Right renal pelvis (tissue), 4 donors: ENCODE measurements around the gene TTLL3. TPM values are rescaled to one million over a fixed set of nuclear protein-coding genes. Genes with fewer than 3 reads are reported as not detected.
"Not testable (repeated sequence)": the region's sequence is repeated elsewhere in the genome, so short reads cannot be mapped to it uniquely, and the experiment has no call there.

Source experiments
- DNase-seq, 4 donors: peaks; one replicate each; pipeline ENCODE4 v3.0.0-alpha.2; 2013; ENCODE audit warnings: low read depth in 4 of 4, low spot score in 3 of 4, missing footprints in 1 of 4
- polyA plus RNA-seq, 4 donors: library from polyadenylated mRNA; unstranded; fragments of 120-200 nt; gene quantifications; one replicate each; pipeline ENCODE4 v1.2.1, GENCODE V29; 2013; ENCODE audit not compliant: insufficient read length in 4 of 4

Gene TTLL3
- polyA plus RNA-seq, 4 donors, result 38.6 to 60.3 (median 43.0) TPM

DNA sequence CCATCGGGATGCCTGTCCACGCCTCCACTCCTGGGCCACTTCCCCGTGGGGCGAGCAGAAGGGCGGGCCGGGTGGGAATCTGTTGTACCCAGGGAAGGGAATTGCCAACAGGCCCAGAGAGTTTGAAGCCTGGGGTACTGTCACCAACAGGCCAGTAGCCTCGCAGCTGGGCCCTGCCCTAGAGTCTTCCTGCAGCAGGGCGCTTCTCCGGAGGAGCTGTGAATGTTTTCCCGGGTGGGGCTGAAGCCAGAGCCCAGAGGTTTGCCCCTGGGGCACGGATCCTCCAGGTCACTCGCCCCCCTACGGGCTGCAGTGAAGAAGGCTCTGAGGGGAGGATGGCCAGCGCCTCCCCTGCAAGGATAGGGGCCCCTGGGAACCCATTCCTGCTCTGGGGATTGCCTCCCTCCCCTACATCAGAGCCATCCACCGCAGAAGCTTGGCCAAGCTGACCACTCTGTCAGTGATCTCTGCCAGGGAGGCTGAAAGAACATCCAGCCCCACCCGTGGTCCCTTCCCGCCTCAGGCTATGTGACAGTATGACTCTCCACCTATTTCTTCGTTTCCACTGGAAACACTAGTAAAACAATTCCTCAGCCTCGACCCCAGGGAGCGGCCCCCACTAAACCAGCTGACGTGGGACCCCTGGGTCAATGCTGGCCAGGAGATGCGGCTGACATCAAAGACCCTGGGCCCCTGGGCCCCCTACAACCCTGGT lies 53.2 kb downstream of the TTLL3 start:
- no peak for DNase-seq

DNA sequence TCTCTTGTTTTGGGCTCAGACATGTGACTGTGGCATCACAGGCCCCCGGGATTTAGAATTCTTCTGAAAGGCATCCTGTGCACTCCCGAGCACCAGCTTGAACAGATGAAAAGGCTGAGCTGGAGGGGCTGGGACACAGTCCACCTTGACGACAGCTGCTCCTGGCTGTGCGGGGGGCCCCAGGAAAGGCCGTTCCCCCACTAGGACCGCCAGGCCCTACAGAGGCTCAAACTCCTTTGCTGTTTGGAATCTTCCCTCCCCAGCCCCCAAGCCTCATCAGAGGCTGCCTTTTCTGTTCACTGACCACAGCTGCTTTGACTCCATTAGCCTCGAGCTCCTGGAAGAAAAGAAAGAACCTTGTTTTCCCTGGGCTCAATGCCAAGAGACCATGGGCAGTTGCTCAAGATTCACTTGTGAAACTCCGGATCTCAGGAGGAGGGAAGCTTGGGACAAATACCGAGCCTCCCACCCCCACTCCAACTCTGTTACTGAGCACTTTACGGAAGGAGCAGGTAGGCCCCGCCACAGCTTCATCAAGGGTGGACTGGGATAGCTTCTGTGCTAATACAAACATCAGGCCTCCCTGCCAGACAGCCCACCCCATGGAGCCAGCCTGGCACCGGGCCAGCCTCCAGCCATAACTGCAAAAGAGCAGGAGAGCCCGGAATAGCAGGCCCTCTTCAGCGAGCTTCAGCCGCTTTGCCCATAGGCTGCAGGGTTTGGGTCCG lies 54.3 kb downstream of the TTLL3 start:
- peak in 3 of 4 donors; percentile 40 to 60 (median 43) for DNase-seq

DNA sequence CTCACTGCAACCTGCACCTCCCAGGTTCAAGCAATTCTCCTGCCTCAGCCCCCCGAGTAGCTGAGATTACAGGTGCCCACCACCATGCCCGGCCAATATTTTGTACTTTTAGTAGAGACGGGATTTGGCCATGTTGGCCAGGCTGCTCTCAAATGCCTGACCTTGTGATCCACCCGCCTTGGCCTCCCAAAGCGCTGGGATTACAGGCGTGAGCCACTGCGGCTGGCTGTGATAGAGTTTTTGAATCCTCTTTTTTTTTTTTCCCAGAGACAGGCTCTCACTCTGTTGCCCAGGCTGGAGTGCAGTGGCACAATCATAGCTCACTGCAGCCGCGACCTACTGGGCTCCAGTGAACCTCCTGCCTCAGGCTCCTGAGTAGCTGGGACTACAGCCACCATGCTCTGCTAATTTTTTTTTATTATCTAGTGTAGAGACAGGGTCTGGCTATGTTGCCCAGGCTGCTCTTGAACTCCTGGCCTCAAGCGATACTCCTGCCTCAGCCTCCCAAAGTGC lies 55.1 kb downstream of the TTLL3 start:
- DNase-seq, result not testable (repeated sequence)

DNA sequence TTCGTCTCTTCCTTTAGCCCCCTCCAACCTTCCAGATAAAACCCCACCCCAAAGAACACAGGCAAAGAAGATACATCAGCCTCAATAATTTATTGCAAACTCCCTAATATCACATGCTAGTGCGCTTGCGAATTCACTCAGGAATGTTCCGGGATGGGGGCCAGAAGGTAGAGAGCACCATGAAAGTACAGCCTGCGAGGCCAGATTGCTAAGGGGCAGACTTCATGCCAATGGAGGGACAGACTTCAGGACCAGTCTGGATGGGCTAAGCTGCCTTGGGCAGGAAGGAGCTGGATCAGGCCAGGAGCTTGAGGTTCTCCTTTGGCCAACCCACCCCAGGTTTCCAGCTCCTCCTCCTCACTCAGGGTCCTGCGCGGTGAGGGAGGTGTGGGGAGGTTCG lies 56.6 kb downstream of the TTLL3 start:
- no peak for DNase-seq

DNA sequence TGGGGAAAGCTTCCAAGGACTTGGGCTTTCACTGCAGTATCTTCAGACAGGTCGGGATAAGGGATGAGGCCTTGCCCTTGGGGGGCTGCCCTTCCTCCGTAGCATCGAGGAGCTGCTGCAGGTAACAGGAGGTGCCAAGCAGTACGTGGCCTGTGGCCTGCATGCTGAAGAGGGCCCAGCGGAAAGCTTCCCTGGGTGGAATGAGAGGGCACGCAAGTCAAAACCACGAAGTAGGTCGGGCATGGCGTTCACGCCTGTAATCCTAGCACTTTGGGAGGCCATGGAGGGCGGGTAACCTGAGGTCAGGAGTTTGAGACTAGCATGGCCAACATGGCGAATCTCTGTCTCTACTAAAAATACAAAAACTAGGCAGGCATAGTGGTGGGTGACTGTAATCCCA lies 57.0 kb downstream of the TTLL3 start:
- DNase-seq, result no peak

DNA sequence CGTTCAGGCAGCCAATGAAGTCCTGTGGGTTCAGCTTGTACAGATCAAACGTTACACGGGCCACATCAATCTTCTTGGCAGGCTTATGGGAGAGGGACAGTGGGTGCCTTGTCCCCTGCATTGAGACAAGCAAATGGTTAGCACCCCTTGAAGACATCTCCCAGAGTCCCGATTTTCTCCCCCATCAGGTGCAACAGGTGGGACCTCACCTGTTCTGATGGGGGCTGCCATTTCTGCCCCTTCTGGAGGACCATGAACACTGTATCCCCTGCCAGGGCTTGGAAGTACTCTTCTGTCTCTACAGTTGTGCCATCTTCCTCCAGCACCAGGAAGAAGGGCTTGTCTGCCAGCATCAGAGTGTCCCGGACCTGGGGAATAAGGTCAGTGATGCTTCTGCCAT lies 59.9 kb downstream of the TTLL3 start:
- DNase-seq, result no peak

DNA sequence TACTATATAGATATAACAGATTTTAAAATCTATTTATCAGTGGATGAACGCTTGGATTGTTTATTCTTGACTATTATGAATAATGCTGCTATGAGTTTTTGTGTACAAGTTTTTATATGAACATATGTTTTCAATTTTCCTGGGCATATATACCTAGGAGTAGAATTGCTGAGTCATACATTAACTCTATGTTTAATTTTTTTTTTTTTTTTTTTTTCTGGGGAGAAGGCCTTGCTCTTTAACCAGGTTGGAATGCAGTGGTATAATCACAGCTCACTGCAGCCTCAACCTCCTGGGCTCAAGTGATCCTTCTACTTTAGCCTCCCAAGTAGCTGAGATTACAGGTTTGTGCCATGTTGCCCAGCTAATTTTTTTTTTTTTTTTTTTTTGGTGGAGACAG lies 60.9 kb downstream of the TTLL3 start:
- no peak for DNase-seq

DNA sequence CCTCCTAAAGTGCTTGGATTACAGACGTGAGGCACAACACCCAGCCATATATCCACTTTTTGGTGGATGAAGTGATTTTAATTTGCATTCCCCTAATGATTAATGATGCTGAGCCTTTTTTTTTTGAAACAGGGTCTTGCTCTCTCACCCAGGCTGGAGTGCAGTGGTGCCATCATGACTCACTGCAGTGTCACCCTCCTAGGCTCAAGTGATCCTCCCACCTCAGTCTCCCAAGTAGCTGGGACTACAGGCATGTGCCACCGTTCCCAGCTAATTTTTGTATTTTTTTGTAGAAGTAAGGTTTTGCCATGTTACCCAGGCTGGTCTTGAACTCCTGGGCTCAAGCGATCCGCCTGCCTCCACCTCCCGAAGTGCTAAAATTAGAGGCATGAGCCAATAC lies 62.0 kb downstream of the TTLL3 start:
- DNase-seq, result not testable (repeated sequence)

DNA sequence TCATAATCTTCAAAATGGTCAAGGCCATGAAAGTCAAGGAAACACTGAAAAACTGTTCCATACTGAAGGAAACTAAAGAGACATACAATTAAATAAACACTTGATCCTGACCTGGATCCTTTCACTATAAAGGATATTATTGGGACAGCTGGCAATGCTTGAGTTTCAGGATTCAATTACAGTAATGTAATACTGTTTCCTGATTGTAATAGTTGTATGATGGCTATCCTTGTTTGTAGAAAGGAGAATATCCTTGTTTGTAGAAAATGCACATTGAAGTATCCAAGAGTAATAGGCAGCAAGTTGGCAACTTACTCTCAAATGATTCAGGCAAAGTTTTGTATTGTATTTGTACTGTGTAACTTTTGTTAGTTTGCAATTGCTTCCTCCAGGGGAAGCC lies 65.4 kb downstream of the TTLL3 start:
- no peak for DNase-seq

DNA sequence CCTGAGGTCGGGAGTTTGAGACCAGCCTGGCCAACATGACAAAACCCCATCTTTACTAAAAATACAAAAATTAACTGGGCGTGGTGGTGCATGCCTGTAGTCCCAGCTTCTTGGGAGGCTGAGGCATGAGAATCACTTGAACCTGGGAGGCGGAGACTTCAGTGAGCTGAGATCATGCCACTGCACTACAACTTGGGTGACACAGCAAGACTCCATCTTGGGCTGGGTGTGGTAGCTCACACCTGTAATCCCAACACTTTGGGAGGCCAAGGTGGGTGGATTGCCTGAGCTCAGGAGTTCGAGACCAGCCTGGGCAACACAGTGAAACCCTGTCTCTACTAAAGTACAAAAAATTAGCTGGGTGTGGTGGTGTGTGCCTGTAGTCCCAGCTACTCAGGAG lies 66.2 kb downstream of the TTLL3 start:
- DNase-seq, result not testable (repeated sequence)

DNA sequence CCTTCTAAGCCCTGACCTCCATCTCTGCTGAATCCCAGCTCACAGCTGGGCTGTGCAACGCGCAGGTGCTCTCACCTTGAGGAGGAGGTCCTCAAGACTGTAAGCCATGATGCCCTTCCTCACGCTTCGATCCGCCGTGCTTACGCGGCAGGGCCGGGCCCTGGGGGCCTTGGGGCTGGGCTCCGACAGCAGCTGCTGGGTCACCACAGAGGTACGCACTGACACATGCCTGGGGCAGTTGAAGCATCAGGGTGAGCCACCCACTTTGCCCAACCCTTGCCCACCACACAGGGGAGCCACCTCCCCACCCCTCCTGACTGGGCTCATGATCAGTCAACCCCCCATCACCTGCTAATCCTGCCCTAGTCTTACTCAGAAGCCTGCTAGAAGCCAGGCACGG lies 66.9 kb downstream of the TTLL3 start:
- DNase-seq, result no peak

DNA sequence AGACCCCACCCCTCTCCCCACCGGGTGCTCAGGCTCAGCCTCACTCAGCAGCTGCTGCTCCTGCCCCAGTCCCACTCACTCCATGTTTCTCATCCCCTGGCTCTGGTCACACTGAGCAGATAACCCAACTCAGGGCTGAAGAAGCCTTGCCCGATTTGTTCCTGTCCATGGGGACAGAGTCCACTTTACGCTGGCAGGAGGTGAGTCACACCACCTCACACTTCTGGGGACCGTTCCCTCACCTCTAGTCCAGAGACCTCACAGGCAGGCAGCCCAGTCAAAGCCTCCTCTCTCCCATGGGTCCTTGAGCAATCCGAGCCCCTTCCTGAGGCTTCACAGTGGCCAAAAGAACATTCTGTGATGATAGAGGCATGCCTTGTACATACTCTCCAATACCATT lies 68.6 kb downstream of the TTLL3 start:
- DNase-seq, result no peak

DNA sequence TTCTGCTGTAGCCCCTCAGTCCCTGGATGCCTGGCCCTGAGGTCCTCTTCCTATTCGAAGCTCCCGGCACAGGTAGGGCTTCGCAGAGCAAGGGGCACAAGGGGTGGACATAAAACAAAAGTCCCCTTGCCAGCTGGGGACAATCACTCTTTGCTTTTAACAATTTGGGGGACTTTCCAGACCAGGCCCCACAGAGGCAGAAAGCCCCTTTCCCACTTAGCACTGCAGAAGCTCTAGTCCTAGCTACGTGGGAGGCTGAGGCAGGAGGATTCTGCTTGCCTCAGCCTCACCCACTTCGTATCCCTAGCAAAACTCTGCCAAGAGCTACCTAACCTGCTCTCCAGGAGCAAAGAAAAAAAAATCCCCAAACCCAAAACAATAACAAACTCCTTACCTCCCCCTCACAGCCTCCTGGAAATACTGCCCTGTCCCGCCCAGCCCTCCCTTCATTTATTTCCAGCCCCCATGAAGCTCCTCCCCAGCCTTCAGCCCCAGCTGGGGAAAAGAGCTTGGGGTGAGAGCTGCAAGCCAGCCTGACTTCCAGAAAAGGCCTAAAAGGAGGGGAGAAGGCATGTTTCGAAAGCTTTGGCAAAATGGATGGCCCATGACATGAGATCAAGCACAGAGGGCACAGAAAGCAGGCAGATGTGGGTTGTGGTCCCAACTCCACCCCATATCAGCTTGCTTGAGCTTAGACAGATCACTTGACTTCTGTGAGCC lies 69.9 kb downstream of the TTLL3 start, which contains the start of gene CIDEC:
Gene CIDEC, minus strand, starts transcription at position 424 of the 720 bp plus-strand sequence. CDS start 1,767 bp downstream, outside the sequence.
- DNase-seq, result no peak

DNA sequence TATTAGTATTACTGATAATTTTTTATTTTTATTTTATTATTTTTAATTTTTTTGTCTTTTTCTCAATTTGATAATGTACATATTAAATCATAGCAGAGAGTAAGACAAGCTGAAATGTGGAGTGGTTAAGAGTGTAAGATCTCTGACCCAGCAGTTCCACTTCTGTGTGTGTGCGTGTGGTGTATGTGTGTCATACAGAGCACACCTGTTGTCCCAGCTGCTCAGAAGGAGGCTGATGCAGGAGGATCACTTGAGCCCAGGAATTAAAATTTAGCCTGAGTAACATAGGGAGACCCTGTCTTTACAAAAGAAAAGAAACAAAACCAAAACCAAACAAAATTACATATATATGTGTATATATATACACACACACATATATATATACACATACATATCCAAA lies 71.4 kb downstream of the TTLL3 start:
- no peak for DNase-seq

DNA sequence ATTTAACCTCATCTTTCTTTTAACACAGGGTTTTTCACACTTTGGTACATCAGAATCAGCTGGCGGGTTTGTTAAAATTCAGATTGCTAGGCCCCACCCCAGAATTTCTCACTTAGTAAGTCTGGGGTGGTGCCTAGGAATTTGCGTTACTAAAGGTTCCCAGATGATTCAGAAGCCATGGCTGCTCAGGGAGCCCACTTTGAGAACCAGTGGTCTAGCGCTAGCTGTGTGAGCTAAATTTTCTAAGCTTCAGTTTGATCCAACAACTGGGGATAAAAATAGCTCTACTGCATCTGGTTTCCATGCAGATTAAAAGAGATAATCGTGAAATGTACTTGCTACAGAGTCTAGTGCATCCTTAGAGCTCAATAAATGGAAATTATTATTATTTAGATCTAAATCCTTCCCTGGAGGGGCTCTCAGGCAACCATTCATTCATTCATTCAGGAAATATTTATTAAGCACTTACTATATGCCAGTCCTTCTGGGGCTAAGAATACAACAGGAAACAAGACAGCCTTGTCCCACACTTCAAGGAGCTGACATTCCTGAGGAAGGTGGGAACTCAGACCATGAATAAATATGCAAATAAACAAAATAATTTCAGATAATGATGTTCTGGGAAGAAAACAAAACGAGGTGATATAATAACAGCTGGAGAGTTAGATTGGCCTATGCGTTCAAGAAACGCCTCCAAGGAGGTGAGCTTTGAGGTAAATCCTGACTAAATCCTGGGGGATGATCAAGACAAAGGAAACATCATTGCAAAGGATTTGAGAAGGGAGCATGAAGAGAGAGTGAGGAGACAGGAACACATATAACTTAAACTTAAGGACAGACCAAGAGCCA lies 73.9 kb downstream of the TTLL3 start:
- DNase-seq, result no peak

DNA sequence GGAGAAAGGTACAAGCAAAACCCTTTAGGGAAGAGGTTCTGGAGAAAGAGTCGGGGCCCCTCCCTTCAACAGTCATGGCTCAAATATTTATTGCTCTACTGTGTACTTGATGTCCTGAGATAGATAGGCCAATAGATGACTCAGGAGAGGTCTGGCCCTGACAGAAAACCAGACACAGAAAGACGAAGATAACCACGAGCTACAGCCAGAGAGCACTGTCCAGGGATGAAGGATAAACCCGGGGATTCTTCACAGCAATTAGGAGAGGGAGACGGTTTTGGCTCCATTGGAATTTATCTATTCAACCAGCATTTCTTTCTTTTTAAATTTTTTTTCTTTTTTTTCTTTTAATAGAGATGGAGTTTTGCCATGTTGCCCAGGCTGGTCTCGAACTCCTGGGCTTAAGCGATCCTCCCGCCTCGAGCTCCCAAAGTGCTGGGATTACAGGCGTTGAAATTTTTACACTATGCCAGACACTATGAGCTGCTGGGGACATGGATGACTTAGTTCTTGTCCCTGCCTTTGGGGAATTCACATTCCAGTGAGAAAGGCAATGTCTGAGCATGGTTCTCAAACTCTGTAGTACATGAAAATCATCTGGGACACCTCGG lies 74.6 kb downstream of the TTLL3 start:
- DNase-seq, result no peak
